Prostate gland (tissue), 2 donors: ENCODE results near the gene DUS1L. TPM values are rescaled to one million over a fixed set of nuclear protein-coding genes. Genes with fewer than 3 reads are reported as not detected.

Source experiments
- DNase-seq: peaks from one replicate; pipeline ENCODE4 v3.0.0-alpha.2; 2019; ENCODE audit warnings: low spot score
- H3K27ac ChIP-seq, 2 donors: fragments of 200-600 bp; sonication (generic); 2 replicates each; pipeline ENCODE4 v1.5.1; 2017 to 2019
- H3K27me3 ChIP-seq: fragments of 200-600 bp; sonication (generic); replicated peaks from 2 replicates; pipeline ENCODE4 v1.5.1; 2019; ENCODE audit not compliant: insufficient read depth
- H3K36me3 ChIP-seq, 2 donors: fragments of 200-600 bp; sonication (generic); 1 replicate in 1 of 2; 2 replicates in 1 of 2; pipeline versions ENCODE4 v1.5.1 to v1.8.1; 2017 to 2019
- H3K4me1 ChIP-seq: fragments of 200-600 bp; sonication (generic); replicated peaks from 2 replicates; pipeline ENCODE4 v1.5.1; 2019
- H3K4me3 ChIP-seq, 2 donors: fragments of 200-600 bp; sonication (generic); 2 replicates each; pipeline ENCODE4 v1.5.1; 2017 to 2019
- H3K9me3 ChIP-seq: fragments of 200-600 bp; sonication (generic); 2 replicates; pipeline ENCODE4 v1.5.1; 2017
- POLR2A ChIP-seq: fragments of 450-650 bp; IDR thresholded peaks from one replicate; pipeline ENCODE4 v1.6.1; 2016; ENCODE audit warnings: antibody characterized with exemption, mild to moderate bottlenecking
- POLR2AphosphoS5 ChIP-seq: sonication (generic); formaldehyde crosslinking; IDR thresholded peaks from one replicate; pipeline ENCODE4 v1.6.1; 2017; ENCODE audit warnings: antibody characterized with exemption
- WGBS: methylation state at CpG from one replicate; pipeline ENCODE4 v1.1.5; 2018; 5-methylcytosine and 5-hydroxymethylcytosine counted together
- intact Hi-C: fragments of 100-400 bp; cut with DNase I; formaldehyde crosslinking; loops from one replicate; pipeline ENCODE4 v1.14.2; 2022
- total RNA-seq, 2 donors: library from RNA; depleted of rRNA; stranded (reverse); fragments of >200 nt; gene quantifications; one replicate each; pipeline ENCODE4 v1.1.0, GENCODE V29; 2016
- TF ChIP-seq, protein P1 (sequence below), 4 experiments: fragments of 200-600 bp in 2 of 4; fragments of 450-650 bp in 2 of 4; sonication (generic) in 2 of 4; IDR thresholded peaks; 1 replicate in 3 of 4; 2 replicates in 1 of 4; pipeline ENCODE4 v1.5.1; 2016 to 2019; ENCODE audit warnings: antibody characterized with exemption in 4 of 4, mild to moderate bottlenecking in 2 of 4, moderate library complexity in 2 of 4

Gene DUS1L
- total RNA-seq, 2 donors from 2014 or later: 95.9 to 119 TPM

DNA sequence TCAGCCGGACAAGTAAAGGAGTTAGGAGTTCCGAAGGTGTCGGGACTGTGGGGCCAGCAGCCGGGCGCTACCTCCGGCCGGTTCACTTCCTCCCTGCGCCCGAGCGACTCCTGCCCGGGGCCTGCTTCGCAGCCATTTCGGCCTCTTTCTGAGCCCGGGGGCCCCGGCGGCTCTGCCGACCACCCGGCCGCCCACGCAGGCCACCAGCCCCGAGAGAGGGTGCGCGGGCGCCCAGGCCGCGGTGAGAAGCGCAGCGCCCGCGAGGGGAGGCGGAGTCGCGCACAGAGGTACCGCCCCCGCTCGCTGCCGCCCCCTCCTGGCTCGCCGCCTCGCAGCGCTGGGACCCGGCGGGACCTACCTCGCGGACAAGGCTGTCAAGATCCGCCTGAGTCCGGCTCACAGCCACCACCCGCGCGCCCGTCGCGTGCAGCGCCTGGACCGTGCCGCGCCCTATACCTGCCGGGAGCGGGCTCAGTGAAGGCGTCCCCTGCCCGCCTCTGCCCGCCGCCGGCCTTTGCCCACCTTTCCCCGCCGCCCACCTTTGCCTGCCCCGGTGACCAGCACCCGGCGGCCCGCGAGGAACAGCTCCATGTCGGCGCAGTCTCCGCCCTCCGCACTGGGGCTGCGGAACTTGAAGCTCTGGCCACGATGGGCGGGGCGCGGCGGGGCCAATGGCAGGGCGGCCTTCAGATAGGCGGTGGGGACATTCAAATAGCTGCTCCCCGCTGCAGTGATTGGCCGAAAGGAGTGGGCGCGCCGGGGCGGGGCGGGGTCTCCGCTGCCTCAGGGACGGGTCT lies 28.3 kb downstream of the DUS1L start, which contains the start of gene DCXR:
TSS of gene DCXR (minus strand) at position 606 of the 797 bp plus-strand sequence. CDS start at position 591, 15 bp downstream.
- whole genome bisulfite sequencing: under 1% methylated on average over 76 of the region's 92 CpGs
- peak; percentile 98 for DNase-seq
- intact Hi-C loops: loop anchor here (5.0 kb wide), 1 partner anchor 60 kb away; the partner anchor contains the start of gene FASN
- Histone ChIP-seq H3K27ac (peak within 1 kb of the TSS; percentile 96 to 99), H3K4me1 (peaks cover 13% of the 10 kb centered on the region), H3K4me3 (peak within 1 kb of the TSS; percentile 72 to 81), H3K9me3 (no peaks in the 10 kb centered on the region), H3K36me3 (no peaks in the 10 kb centered on the region), H3K27me3 (no peaks in the 10 kb centered on the region)
- TF ChIP-seq POLR2AphosphoS5 (peak; percentile 96), POLR2A (peak; percentile 95)
- TF ChIP-seq, protein P1, sequence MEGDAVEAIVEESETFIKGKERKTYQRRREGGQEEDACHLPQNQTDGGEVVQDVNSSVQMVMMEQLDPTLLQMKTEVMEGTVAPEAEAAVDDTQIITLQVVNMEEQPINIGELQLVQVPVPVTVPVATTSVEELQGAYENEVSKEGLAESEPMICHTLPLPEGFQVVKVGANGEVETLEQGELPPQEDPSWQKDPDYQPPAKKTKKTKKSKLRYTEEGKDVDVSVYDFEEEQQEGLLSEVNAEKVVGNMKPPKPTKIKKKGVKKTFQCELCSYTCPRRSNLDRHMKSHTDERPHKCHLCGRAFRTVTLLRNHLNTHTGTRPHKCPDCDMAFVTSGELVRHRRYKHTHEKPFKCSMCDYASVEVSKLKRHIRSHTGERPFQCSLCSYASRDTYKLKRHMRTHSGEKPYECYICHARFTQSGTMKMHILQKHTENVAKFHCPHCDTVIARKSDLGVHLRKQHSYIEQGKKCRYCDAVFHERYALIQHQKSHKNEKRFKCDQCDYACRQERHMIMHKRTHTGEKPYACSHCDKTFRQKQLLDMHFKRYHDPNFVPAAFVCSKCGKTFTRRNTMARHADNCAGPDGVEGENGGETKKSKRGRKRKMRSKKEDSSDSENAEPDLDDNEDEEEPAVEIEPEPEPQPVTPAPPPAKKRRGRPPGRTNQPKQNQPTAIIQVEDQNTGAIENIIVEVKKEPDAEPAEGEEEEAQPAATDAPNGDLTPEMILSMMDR (IDR thresholded peaks at IDR 0.05): peak; percentile 66 to 94 (median 82)

DNA sequence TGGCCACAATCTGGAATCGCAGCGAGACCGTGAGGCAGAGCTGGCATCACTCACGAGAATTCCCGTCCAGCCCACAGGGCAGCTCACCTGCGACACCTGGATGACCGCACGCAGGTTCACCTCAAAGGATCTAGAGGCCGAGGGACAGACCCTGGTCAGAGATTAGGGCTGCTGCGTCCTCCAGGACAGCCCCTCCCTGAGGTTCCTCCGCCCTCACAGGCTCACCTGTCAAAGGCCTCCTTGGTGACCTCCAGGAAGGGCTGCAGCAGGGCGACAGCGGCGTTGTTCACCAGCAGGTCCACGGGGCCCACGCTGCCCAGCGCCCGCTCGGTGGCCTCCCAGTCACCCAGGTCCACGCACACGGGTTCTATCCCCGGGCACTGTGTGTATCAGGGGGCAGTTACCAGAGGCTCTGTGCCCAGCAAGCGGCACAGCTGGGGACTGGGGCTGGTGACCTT lies 28.9 kb downstream of the DUS1L start:
- Histone ChIP-seq H3K4me3 (peak overlapping the region; percentile 72 to 81), H3K4me1 (peaks cover 16% of the 10 kb centered on the region), H3K9me3 (no peaks in the 10 kb centered on the region), H3K36me3 (no peaks in the 10 kb centered on the region), H3K27me3 (no peaks in the 10 kb centered on the region), H3K27ac (peak overlapping the region; percentile 96 to 99)
- intact Hi-C loops: loop anchor here (5.0 kb wide), 1 partner anchor 61 kb away; the partner anchor contains the start of gene FASN
- DNase-seq: no peak
- 32% methylated on average over 23 of the region's 23 CpGs for WGBS
- TF ChIP-seq, protein P1 (IDR thresholded peaks at IDR 0.05): no peak
- no peak for TF ChIP-seq POLR2AphosphoS5
- TF ChIP-seq POLR2A: no peak

DNA sequence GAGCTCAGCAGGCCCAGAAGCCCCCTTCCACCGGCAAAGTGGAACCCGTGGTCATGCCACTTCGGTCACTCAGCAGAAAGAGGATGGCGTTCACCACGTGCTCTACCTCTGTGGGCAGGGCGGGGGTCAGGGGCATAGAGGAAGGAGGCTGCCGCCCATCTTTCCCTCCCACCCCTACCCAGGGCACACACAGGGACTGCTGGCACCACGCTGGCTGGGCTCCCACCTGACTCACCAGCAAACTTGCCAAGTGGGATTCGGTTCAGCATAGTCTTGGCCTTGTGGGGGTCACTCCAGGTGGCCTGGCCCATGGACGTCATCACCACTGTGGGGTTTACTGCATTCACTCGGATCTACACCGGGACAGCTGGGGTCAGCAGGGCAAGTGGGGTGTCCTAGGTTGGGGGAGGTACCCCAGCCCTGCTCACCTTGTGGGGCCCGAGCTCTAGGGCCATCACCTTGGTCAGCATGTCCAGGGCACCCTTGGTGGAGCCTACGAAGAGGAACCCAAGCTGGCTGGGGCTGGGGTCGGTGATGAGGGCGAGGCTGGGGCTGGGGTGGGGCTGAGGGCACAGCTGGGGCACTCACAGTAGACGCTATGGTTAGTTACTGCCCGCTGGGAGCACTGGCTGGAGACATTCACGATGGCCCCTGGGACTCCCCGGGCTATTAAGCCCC lies 29.5 kb downstream of the DUS1L start:
- Histone ChIP-seq H3K4me3 (peak overlapping the region; percentile 72 to 81), H3K27me3 (no peaks in the 10 kb centered on the region), H3K4me1 (peaks cover 16% of the 10 kb centered on the region), H3K36me3 (no peaks in the 10 kb centered on the region), H3K9me3 (no peaks in the 10 kb centered on the region), H3K27ac (peak overlapping the region; percentile 96 to 99)
- intact Hi-C loops: loop anchor here (5.0 kb wide), 1 partner anchor 61 kb away; the partner anchor contains the start of gene FASN
- no peak for DNase-seq
- TF ChIP-seq, protein P1 (IDR thresholded peaks at IDR 0.05): no peak
- TF ChIP-seq POLR2A (no peak), POLR2AphosphoS5 (no peak)
- 80% methylated on average over 19 of the region's 20 CpGs for WGBS

DNA sequence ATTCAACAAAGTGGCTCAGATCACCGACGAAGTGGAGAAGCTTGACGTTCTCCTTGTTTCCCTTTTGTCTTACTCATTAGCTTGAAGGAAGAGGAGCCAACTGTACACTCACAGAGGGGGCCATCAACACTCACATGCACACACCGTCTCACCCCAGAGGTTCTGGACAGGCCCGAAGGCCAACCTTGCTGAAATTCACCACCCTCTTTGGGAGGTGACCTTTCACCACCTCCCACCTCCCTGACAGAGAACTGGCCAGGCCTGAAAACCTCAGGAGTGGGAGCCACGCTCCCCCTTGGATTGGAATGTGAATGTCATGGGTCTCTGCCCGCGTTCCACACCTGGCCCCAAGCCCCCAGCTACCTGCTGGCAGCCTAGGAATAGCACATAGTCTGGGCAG lies 30.1 kb downstream of the DUS1L start:
- Histone ChIP-seq H3K4me1 (peaks cover 16% of the 10 kb centered on the region), H3K36me3 (no peaks in the 10 kb centered on the region), H3K27me3 (no peaks in the 10 kb centered on the region), H3K4me3 (no peak overlapping the region), H3K27ac (peak overlapping the region; percentile 96 to 99), H3K9me3 (no peaks in the 10 kb centered on the region)
- no peak for DNase-seq
- 88% methylated on average over 8 of the region's 8 CpGs for WGBS
- TF ChIP-seq POLR2AphosphoS5 (no peak), POLR2A (no peak)
- TF ChIP-seq, protein P1 (IDR thresholded peaks at IDR 0.05): no peak
- intact Hi-C loops: loop anchor here (5.0 kb wide), 1 partner anchor 62 kb away; the partner anchor contains the start of gene FASN
